ENCODE data around the gene TASP1. TPM values are rescaled to one million over a fixed set of nuclear protein-coding genes. Genes with fewer than 3 reads are reported as not detected.

The TASP1 gene
- total RNA-seq, 1 experiment from 2014 or later, result 25.9 TPM

DNA sequence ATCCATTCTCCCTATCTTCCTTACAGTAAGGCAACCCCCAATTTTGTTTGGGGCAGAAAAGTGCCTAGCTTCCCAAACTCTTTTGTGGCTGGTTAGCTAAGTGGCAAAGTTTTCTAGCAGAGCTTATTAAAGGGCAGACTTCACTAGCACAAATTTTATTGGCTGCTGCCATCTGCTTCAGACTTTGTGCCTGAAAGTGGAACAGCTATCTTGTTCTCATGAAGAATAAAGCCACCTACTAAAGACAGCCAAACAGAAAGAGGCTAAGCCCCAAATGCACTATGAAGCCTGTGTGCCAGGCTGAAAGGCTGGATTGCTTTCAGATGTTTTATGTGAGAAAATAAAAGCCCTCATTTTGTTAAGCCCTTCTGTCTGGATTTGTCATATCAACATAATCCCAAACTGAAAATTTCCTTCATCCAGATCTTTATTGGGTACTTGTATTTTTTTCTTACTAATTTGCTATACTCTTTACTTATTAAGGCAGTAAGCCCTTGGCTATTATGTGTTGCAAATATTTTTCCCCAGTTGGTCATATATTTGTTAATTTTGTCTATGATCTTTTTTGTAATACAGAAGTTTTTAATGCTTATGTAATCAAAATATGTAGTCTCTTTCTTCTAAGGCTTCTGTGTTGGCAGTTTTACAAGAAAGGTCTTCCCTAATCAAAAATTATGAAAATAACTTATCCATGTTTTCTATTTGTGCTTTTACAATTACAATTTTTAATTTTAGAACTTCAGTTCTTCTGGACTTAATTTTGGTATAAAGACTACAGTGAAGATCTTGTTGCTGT lies 191.1 kb downstream of the TASP1 start:
- no peak for DNase-seq
- no TSS peak for BruUV-seq (replicated peaks)
- no peaks in the 10 kb centered on the region for H3F3A ChIP-seq (ENCODE audit: insufficient read depth, low read depth)
- no peak overlapping the region for H3K27ac ChIP-seq
- no peaks in the 10 kb centered on the region for H3K79me2 ChIP-seq (ENCODE audit: low read depth)
- POLR2A ChIA-PET (ENCODE audit: unreplicated experiment), result no interaction called here
- intact Hi-C loops (cut with micrococcal nuclease; ENCODE audit: unreplicated experiment), result no loop called here
- H2AFZ ChIP-seq, result no peak overlapping the region
- H3K4me1 ChIP-seq (replicated peaks; ENCODE audit: insufficient read depth), result no peaks in the 10 kb centered on the region
- no peaks in the 10 kb centered on the region for H3K9me2 ChIP-seq (ENCODE audit: insufficient read depth)
- H3K9me3 ChIP-seq (ENCODE audit: insufficient read depth, low read depth), result no peaks in the 10 kb centered on the region; the same call in 1 of the 2 replicates
- H3K4me2 ChIP-seq, result no peak overlapping the region
- no peaks in the 10 kb centered on the region for H3K36me3 ChIP-seq (ENCODE audit: low read depth)
- no peak overlapping the region for H3K4me3 ChIP-seq
- CTCF ChIA-PET, result no interaction called here
- H4K20me1 ChIP-seq (ENCODE audit: insufficient read depth), result no peaks in the 10 kb centered on the region; the same call in 1 of the 2 replicates
- H3K27me3 ChIP-seq (ENCODE audit: insufficient read depth, low read depth), result no peaks in the 10 kb centered on the region
- no peak for TF ChIP-seq EZH2 (IDR thresholded peaks at IDR 0.05; ENCODE audit: low read depth)
- TF ChIP-seq, protein P1, sequence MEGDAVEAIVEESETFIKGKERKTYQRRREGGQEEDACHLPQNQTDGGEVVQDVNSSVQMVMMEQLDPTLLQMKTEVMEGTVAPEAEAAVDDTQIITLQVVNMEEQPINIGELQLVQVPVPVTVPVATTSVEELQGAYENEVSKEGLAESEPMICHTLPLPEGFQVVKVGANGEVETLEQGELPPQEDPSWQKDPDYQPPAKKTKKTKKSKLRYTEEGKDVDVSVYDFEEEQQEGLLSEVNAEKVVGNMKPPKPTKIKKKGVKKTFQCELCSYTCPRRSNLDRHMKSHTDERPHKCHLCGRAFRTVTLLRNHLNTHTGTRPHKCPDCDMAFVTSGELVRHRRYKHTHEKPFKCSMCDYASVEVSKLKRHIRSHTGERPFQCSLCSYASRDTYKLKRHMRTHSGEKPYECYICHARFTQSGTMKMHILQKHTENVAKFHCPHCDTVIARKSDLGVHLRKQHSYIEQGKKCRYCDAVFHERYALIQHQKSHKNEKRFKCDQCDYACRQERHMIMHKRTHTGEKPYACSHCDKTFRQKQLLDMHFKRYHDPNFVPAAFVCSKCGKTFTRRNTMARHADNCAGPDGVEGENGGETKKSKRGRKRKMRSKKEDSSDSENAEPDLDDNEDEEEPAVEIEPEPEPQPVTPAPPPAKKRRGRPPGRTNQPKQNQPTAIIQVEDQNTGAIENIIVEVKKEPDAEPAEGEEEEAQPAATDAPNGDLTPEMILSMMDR (conservative IDR thresholded peaks at IDR 0.05), result no peak

DNA sequence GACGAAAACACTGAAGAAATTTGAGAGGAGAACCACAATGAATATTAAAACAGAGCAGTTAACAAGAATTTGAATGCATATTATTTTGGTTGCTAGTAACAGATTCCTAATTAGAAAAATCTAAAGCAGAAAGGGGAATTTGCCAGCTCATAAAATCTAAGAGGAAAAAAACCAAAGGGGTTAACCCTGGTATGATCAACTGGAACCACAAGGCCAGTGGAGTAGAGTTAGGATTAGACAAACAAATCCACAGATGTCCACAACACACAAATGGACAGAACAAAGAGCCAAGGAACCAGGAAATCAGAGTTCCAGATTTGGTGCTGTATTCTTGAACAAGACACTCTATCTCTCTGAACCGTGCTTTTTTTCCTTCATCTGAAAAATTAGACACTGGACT lies 195.0 kb downstream of the TASP1 start:
- H3K4me3 ChIP-seq, result no peak overlapping the region
- intact Hi-C loops (cut with micrococcal nuclease; ENCODE audit: unreplicated experiment), result no loop called here
- BruUV-seq (replicated peaks), result no TSS peak
- ChIA-PET CTCF (no interaction called here), POLR2A (ENCODE audit: unreplicated experiment) (no interaction called here)
- H3K4me2 ChIP-seq, result no peak overlapping the region
- H3K9me2 ChIP-seq (ENCODE audit: insufficient read depth), result no peaks in the 10 kb centered on the region
- no peaks in the 10 kb centered on the region for H3K27me3 ChIP-seq (ENCODE audit: insufficient read depth, low read depth)
- 0 out of 2 replicates have a peak, but pooled peaks cover 3% of the 10 kb centered on the region for H4K20me1 ChIP-seq (ENCODE audit: insufficient read depth)
- H3K4me1 ChIP-seq (replicated peaks; ENCODE audit: insufficient read depth), result no peaks in the 10 kb centered on the region
- TF ChIP-seq EZH2 (IDR thresholded peaks at IDR 0.05; ENCODE audit: low read depth), result no peak
- TF ChIP-seq, protein P1 (conservative IDR thresholded peaks at IDR 0.05), result no peak
- H3K9me3 ChIP-seq (ENCODE audit: insufficient read depth, low read depth), result no peaks in the 10 kb centered on the region; the same call in 1 of the 2 replicates
- no peak overlapping the region for H3K27ac ChIP-seq
- H2AFZ ChIP-seq, result no peak overlapping the region
- no peak for DNase-seq
- H3K79me2 ChIP-seq (ENCODE audit: low read depth), result no peaks in the 10 kb centered on the region
- no peaks in the 10 kb centered on the region for H3F3A ChIP-seq (ENCODE audit: insufficient read depth, low read depth)
- H3K36me3 ChIP-seq (ENCODE audit: low read depth), result no peaks in the 10 kb centered on the region

DNA sequence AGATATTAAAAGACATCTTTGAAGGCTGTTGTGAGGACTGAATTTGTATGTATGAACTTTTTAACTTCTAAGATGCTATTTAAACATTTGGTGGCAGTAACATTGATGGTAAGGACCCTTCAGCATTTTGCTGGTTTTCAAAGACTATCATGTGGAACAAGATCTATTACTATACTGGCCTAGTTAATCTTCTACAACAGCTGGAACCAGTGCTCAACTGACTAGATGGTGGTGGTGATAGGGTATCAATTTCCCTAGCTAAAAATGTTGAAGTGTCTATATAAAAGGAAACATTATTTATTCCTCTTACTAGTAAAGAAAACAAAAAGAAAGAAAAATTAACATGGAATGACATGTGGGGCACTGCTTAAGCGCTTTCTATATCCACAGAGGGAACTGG lies 195.7 kb downstream of the TASP1 start:
- DNase-seq, result no peak
- H3K36me3 ChIP-seq (ENCODE audit: low read depth), result no peaks in the 10 kb centered on the region
- no peak for TF ChIP-seq EZH2 (IDR thresholded peaks at IDR 0.05; ENCODE audit: low read depth)
- TF ChIP-seq, protein P1 (conservative IDR thresholded peaks at IDR 0.05), result no peak
- H4K20me1 ChIP-seq (ENCODE audit: insufficient read depth), result 0 out of 2 replicates have a peak, but pooled peaks cover 3% of the 10 kb centered on the region
- intact Hi-C loops (cut with micrococcal nuclease; ENCODE audit: unreplicated experiment), result no loop called here
- no peak overlapping the region for H2AFZ ChIP-seq
- H3K9me3 ChIP-seq (ENCODE audit: insufficient read depth, low read depth), result no peaks in the 10 kb centered on the region; the same call in 1 of the 2 replicates
- no peak overlapping the region for H3K4me2 ChIP-seq
- H3K9me2 ChIP-seq (ENCODE audit: insufficient read depth), result no peaks in the 10 kb centered on the region
- H3K4me3 ChIP-seq, result no peak overlapping the region
- no peaks in the 10 kb centered on the region for H3F3A ChIP-seq (ENCODE audit: insufficient read depth, low read depth)
- CTCF ChIA-PET, result no interaction called here
- H3K79me2 ChIP-seq (ENCODE audit: low read depth), result no peaks in the 10 kb centered on the region
- POLR2A ChIA-PET (ENCODE audit: unreplicated experiment), result no interaction called here
- H3K4me1 ChIP-seq (replicated peaks; ENCODE audit: insufficient read depth), result no peaks in the 10 kb centered on the region
- H3K27me3 ChIP-seq (ENCODE audit: insufficient read depth, low read depth), result no peaks in the 10 kb centered on the region
- H3K27ac ChIP-seq, result no peak overlapping the region
- no TSS peak for BruUV-seq (replicated peaks)

Data from PC-9 (cell line).